ENCODE measurements around the gene ZNF827.

Gene ZNF827

GRCh38 chr4:145785391-145786008 is 153.1 kb downstream of the ZNF827 start:
- peak; percentile 29 for DNase-seq (ENCODE audit: low read depth)
- TF ChIP-seq CTCF (IDR thresholded peaks at IDR 0.05; ENCODE audit: low read depth, low read length, missing control alignments): no peak
- in situ Hi-C loops (cut with HindIII; ENCODE audit: low sequenced_read_pairs): no loop called here
- H3K4me3 ChIP-seq (ENCODE audit: low read depth, low read length): no peak overlapping the region

- TF ChIP-seq CTCF (IDR thresholded peaks at IDR 0.05; ENCODE audit: low read depth, low read length, missing control alignments): no peak
- in situ Hi-C loops (cut with HindIII; ENCODE audit: low sequenced_read_pairs): no loop called here
- no peak overlapping the region for H3K4me3 ChIP-seq (ENCODE audit: low read depth, low read length)
- DNase-seq (ENCODE audit: low read depth): no peak
These were observed 154.6 kb downstream of the ZNF827 start for GRCh38 chr4:145784036-145784435.

- in situ Hi-C loops (cut with HindIII; ENCODE audit: low sequenced_read_pairs): no loop called here
- DNase-seq (ENCODE audit: low read depth): no peak
- no peak for TF ChIP-seq CTCF (IDR thresholded peaks at IDR 0.05; ENCODE audit: low read depth, low read length, missing control alignments)
- H3K4me3 ChIP-seq (ENCODE audit: low read depth, low read length): no peak overlapping the region
These were observed 155.9 kb downstream of the ZNF827 start for GRCh38 chr4:145782756-145783155.

GRCh38 chr4:145781351-145781750 is 157.3 kb downstream of the ZNF827 start:
- no peak overlapping the region for H3K4me3 ChIP-seq (ENCODE audit: low read depth, low read length)
- TF ChIP-seq CTCF (IDR thresholded peaks at IDR 0.05; ENCODE audit: low read depth, low read length, missing control alignments): no peak
- in situ Hi-C loops (cut with HindIII; ENCODE audit: low sequenced_read_pairs): no loop called here
- no peak for DNase-seq (ENCODE audit: low read depth)

- no peak for DNase-seq (ENCODE audit: low read depth)
- no peak overlapping the region for H3K4me3 ChIP-seq (ENCODE audit: low read depth, low read length)
- in situ Hi-C loops (cut with HindIII; ENCODE audit: low sequenced_read_pairs): no loop called here
- TF ChIP-seq CTCF (IDR thresholded peaks at IDR 0.05; ENCODE audit: low read depth, low read length, missing control alignments): no peak
These were observed 159.3 kb downstream of the ZNF827 start for GRCh38 chr4:145779319-145779801.

GRCh38 chr4:145776208-145776607 is 162.4 kb downstream of the ZNF827 start:
- DNase-seq (ENCODE audit: low read depth): no peak
- in situ Hi-C loops (cut with HindIII; ENCODE audit: low sequenced_read_pairs): no loop called here
- no peak for TF ChIP-seq CTCF (IDR thresholded peaks at IDR 0.05; ENCODE audit: low read depth, low read length, missing control alignments)
- H3K4me3 ChIP-seq (ENCODE audit: low read depth, low read length): no peak overlapping the region
